ENCODE data around the gene TKT. TPM values are rescaled to one million over a fixed set of nuclear protein-coding genes. Genes with fewer than 3 reads are reported as not detected.

The TKT gene
- total and polyA plus RNA-seq, 3 donors from 2014 or later: 99.9 to 184 (median 112) TPM

- DNase-seq: no peak
- Histone ChIP-seq H3K36me3 (ENCODE audit: low read depth, missing control alignments) (no peaks in the 10 kb centered on the region), H3K4me1 (no peaks in the 10 kb centered on the region), H3K9me3 (no peaks in the 10 kb centered on the region), H3K27ac (no peak overlapping the region), H3K4me3 (no peak overlapping the region), H3K27me3 (no peaks in the 10 kb centered on the region)
- intact Hi-C loops (cut with DNase I; ENCODE audit: low total_unique reads): no loop called here
- WGBS, 2 donors: 93 to 94% methylated on average over 4 of the region's 4 CpGs
- TF ChIP-seq CTCF (IDR thresholded peaks at IDR 0.05) (no peak), POLR2A (IDR thresholded peaks at IDR 0.05) (no peak)
These were observed 34.5 kb downstream of the TKT start for GRCh38 chr3:53221345-53221744.

- Histone ChIP-seq H3K4me1 (no peaks in the 10 kb centered on the region), H3K36me3 (ENCODE audit: low read depth, missing control alignments) (no peaks in the 10 kb centered on the region), H3K27me3 (no peaks in the 10 kb centered on the region), H3K9me3 (no peaks in the 10 kb centered on the region), H3K27ac (no peak overlapping the region), H3K4me3 (no peak overlapping the region)
- TF ChIP-seq CTCF (IDR thresholded peaks at IDR 0.05) (peak; percentile 68 to 86 (median 81)), POLR2A (IDR thresholded peaks at IDR 0.05) (no peak)
- peak; percentile 94 for DNase-seq
- 46 to 48% methylated on average over 10 of the region's 10 CpGs for WGBS, 2 donors
- intact Hi-C loops (cut with DNase I; ENCODE audit: low total_unique reads): no loop called here
These were observed 35.8 kb downstream of the TKT start for GRCh38 chr3:53219895-53220483.

GRCh38 chr3:53218131-53218530 is 37.7 kb downstream of the TKT start:
- WGBS, 2 donors: 88 to 96% methylated on average over 2 of the region's 2 CpGs
- H3K27ac ChIP-seq: no peak overlapping the region
- H3K4me3 ChIP-seq: no peak overlapping the region
- DNase-seq: no peak
- TF ChIP-seq CTCF (IDR thresholded peaks at IDR 0.05) (no peak), POLR2A (IDR thresholded peaks at IDR 0.05) (no peak)
- H3K4me1 ChIP-seq: no peaks in the 10 kb centered on the region
- no peaks in the 10 kb centered on the region for H3K9me3 ChIP-seq
- intact Hi-C loops (cut with DNase I; ENCODE audit: low total_unique reads): no loop called here
- no peaks in the 10 kb centered on the region for H3K27me3 ChIP-seq
- H3K36me3 ChIP-seq (ENCODE audit: low read depth, missing control alignments): no peaks in the 10 kb centered on the region

GRCh38 chr3:53217175-53217574 is 38.6 kb downstream of the TKT start:
- intact Hi-C loops (cut with DNase I; ENCODE audit: low total_unique reads): no loop called here
- no peak for DNase-seq
- 90 to 92% methylated on average over 2 of the region's 2 CpGs for WGBS, 2 donors
- H3K27me3 ChIP-seq: no peaks in the 10 kb centered on the region
- H3K4me1 ChIP-seq: no peaks in the 10 kb centered on the region
- TF ChIP-seq POLR2A (IDR thresholded peaks at IDR 0.05) (no peak), CTCF (IDR thresholded peaks at IDR 0.05) (no peak)
- no peaks in the 10 kb centered on the region for H3K9me3 ChIP-seq
- H3K27ac ChIP-seq: no peak overlapping the region
- H3K36me3 ChIP-seq (ENCODE audit: low read depth, missing control alignments): no peaks in the 10 kb centered on the region
- no peak overlapping the region for H3K4me3 ChIP-seq

GRCh38 chr3:53216723-53217122 is 39.1 kb downstream of the TKT start:
- Histone ChIP-seq H3K9me3 (no peaks in the 10 kb centered on the region), H3K27ac (no peak overlapping the region), H3K36me3 (ENCODE audit: low read depth, missing control alignments) (no peaks in the 10 kb centered on the region), H3K4me1 (no peaks in the 10 kb centered on the region), H3K4me3 (no peak overlapping the region), H3K27me3 (no peaks in the 10 kb centered on the region)
- intact Hi-C loops (cut with DNase I; ENCODE audit: low total_unique reads): no loop called here
- TF ChIP-seq POLR2A (IDR thresholded peaks at IDR 0.05): no peak
- TF ChIP-seq CTCF (IDR thresholded peaks at IDR 0.05): no peak
- DNase-seq: no peak
- WGBS, 2 donors: 46 to 57% methylated on average over 3 of the region's 3 CpGs

Data from testis (tissue), 3 donors.